SK-N-SH (cell line): ENCODE results near the gene LMNB1. TPM values are rescaled to one million over a fixed set of nuclear protein-coding genes. Genes with fewer than 3 reads are reported as not detected.

Experiments used
- CTCF ChIA-PET: fragments of 300-600, 350-600 bp; formaldehyde crosslinking; extraction: SDS; loops from one replicate; lab custom pipeline; 2021; lab: Yijun Ruan, JAX
- POLR2A ChIA-PET: fragments of 350-600 bp; sonication (Branson Sonifier 250); formaldehyde crosslinking; extraction: SDS; loops from one replicate; lab custom pipeline; 2020; ENCODE audit warnings: antibody characterized with exemption, inconsistent platforms; lab: Yijun Ruan, JAX
- DNase-seq: peaks from one replicate; pipeline ENCODE4 v3.0.0; 2012
- H2AFZ ChIP-seq: fragments of 200-600 bp; sonication (generic); 2 replicates; pipeline ENCODE4 v1.8.1; 2016; ENCODE audit warnings: antibody characterized with exemption, mild to moderate bottlenecking, low read depth
- H3F3A ChIP-seq: fragments of 200-600 bp; sonication (generic); replicated peaks from 2 replicates; pipeline ENCODE3; 2016; ENCODE audit warnings: antibody characterized with exemption, mild to moderate bottlenecking; ENCODE audit not compliant: insufficient read depth
- H3K27ac ChIP-seq, 2 experiments: fragments of 200-500 bp in 1 of 2; fragments of 200-600 bp in 1 of 2; sonication (Bioruptor generic) in 1 of 2; sonication (generic), shearing (Covaris generic) in 1 of 2; 2 replicates each; pipeline versions ENCODE4 v1.5.1 to v1.6.1; 2014 to 2016; ENCODE audit warnings: low read depth in 2 of 2, inconsistent platforms in 1 of 2, low read length in 1 of 2, mild to moderate bottlenecking in 1 of 2, mixed read lengths in 1 of 2
- H3K27me3 ChIP-seq: fragments of 200-600 bp; sonication (generic), shearing (Covaris generic); 2 replicates; pipeline ENCODE4 v1.6.1; 2016; ENCODE audit warnings: mixed run types; ENCODE audit not compliant: insufficient read depth
- H3K36me3 ChIP-seq, 2 experiments: fragments of 200-500 bp in 1 of 2; fragments of 200-600 bp in 1 of 2; sonication (Bioruptor generic) in 1 of 2; sonication (generic) in 1 of 2; replicated peaks in 1 of 2; 2 replicates each; pipeline versions ENCODE3 to v1.5.1; 2014 to 2016; ENCODE audit warnings: low read length in 1 of 2, mild to moderate bottlenecking in 1 of 2; ENCODE audit not compliant: insufficient read depth in 2 of 2, control insufficient read depth in 1 of 2
- H3K4me1 ChIP-seq, 2 experiments: fragments of 200-500 bp in 1 of 2; fragments of 200-600 bp in 1 of 2; sonication (Bioruptor generic) in 1 of 2; sonication (generic), shearing (Covaris generic) in 1 of 2; 2 replicates each; pipeline versions ENCODE4 v1.5.1 to v1.6.1; 2014 to 2016; ENCODE audit warnings: low read depth in 1 of 2, low read length in 1 of 2, mixed run types in 1 of 2; ENCODE audit not compliant: insufficient read depth in 2 of 2, control insufficient read depth in 1 of 2
- H3K4me2 ChIP-seq: fragments of 200-600 bp; sonication (generic), shearing (Covaris generic); 2 replicates; pipeline ENCODE4 v1.6.1; 2017; ENCODE audit warnings: mixed run types
- H3K4me3 ChIP-seq, 2 experiments: fragments of 200-500 bp in 1 of 2; fragments of 200-600 bp in 1 of 2; sonication (Bioruptor generic) in 1 of 2; sonication (generic), shearing (Covaris generic) in 1 of 2; 2 replicates each; pipeline versions ENCODE4 v1.5.1 to v1.8.1; 2014 to 2016; ENCODE audit warnings: low read depth in 2 of 2, inconsistent platforms in 1 of 2, low read length in 1 of 2, mild to moderate bottlenecking in 1 of 2, mixed read lengths in 1 of 2, moderate library complexity in 1 of 2
- H3K79me2 ChIP-seq: fragments of 200-600 bp; sonication (generic); 2 replicates; pipeline ENCODE4 v1.8.1; 2017; ENCODE audit warnings: mild to moderate bottlenecking; ENCODE audit not compliant: insufficient read depth
- H3K9ac ChIP-seq: fragments of 200-600 bp; sonication (generic); 2 replicates; pipeline ENCODE4 v1.6.1; 2017; ENCODE audit warnings: mixed run types
- H3K9me2 ChIP-seq: fragments of 200-600 bp; sonication (generic); 2 replicates; pipeline ENCODE4 v1.6.1; 2017; ENCODE audit warnings: mixed run types
- H3K9me3 ChIP-seq: fragments of 200-600 bp; sonication (generic); 2 replicates; pipeline ENCODE4 v1.6.1; 2017; ENCODE audit warnings: mixed run types, mild to moderate bottlenecking, moderate library complexity
- H4K20me1 ChIP-seq: fragments of 200-600 bp; sonication (generic); 2 replicates; pipeline ENCODE4 v1.6.1; 2017; ENCODE audit warnings: mild to moderate bottlenecking, mixed run types; ENCODE audit not compliant: insufficient read depth
- FOXJ3 ChIP-seq: sonication (generic); formaldehyde crosslinking; IDR thresholded peaks from 2 replicates; pipeline ENCODE4 v1.5.1; 2020; ENCODE audit warnings: mild to moderate bottlenecking, missing genetic modification reagents
- GABPA ChIP-seq: IDR thresholded peaks from 2 replicates; pipeline ENCODE4 v1.4.0; 2012; ENCODE audit warnings: low read depth, mild to moderate bottlenecking
- NFIC ChIP-seq: IDR thresholded peaks from 2 replicates; pipeline ENCODE4 v1.4.0; 2012; ENCODE audit warnings: borderline replicate concordance
- POLR2AphosphoS5 ChIP-seq: IDR thresholded peaks from 2 replicates; pipeline ENCODE4 v1.6.1; 2012; ENCODE audit warnings: low read depth, low read length
- RCOR1 ChIP-seq: fragments of 150-350 bp; IDR thresholded peaks from 2 replicates; pipeline ENCODE4 v1.6.1; 2017; ENCODE audit warnings: antibody characterized with exemption, low read length
- SMC3 ChIP-seq: IDR thresholded peaks from 2 replicates; pipeline ENCODE4 v1.6.1; 2012; ENCODE audit warnings: low read depth, low read length, improper control_type of control experiment
- TAF1 ChIP-seq: IDR thresholded peaks from 2 replicates; pipeline ENCODE4 v1.6.1; 2012; ENCODE audit warnings: low read depth, mild to moderate bottlenecking, low read length, moderate library complexity, borderline replicate concordance
- TCF12 ChIP-seq: IDR thresholded peaks from 2 replicates; pipeline ENCODE4 v1.4.0; 2012
- TEAD4 ChIP-seq: IDR thresholded peaks from 2 replicates; pipeline ENCODE4 v1.4.0; 2012; ENCODE audit warnings: mild to moderate bottlenecking, borderline replicate concordance; ENCODE audit not compliant: insufficient read depth
- USF2 ChIP-seq: fragments of 150-350 bp; IDR thresholded peaks from 2 replicates; pipeline ENCODE4 v1.6.1; 2017; ENCODE audit warnings: antibody characterized with exemption, low read length, low read depth, borderline replicate concordance
- WGBS: methylation state at CpG from one replicate; pipeline ENCODE4 v1.1.6; 2017; ENCODE audit warnings: low lambda C conversion rate; 5-methylcytosine and 5-hydroxymethylcytosine counted together
- polyA plus RNA-seq, 3 experiments: library from polyadenylated mRNA; depleted of rRNA; stranded (reverse); fragments of >200 nt; gene quantifications; 2 replicates each; pipeline ENCODE4 v1.2.3, GENCODE V29; 2012

LMNB1 gene
- polyA plus RNA-seq, 1 of the 3 experiments (the other 2 are of a cell fraction), result 34.9 TPM

GRCh38 chr5:126871441-126871840, 94.5 kb downstream of the LMNB1 start:
- Histone ChIP-seq H3K4me2 (no peak overlapping the region), H3K27ac (no peak overlapping the region), H3K9me3 (no peaks in the 10 kb centered on the region), H4K20me1 (no peaks in the 10 kb centered on the region), H3K36me3 (peaks cover 3 to 8% of the 10 kb centered on the region in 2 experiments), H3K27me3 (no peaks in the 10 kb centered on the region), H3K9me2 (no peaks in the 10 kb centered on the region), H3F3A (no peaks in the 10 kb centered on the region), H3K9ac (no peak overlapping the region), H2AFZ (no peak overlapping the region)
- DNase-seq, result no peak
- POLR2A ChIA-PET, result no interaction called here
- TF ChIP-seq NFIC (no peak), TCF12 (no peak), FOXJ3 (CRISPR knock-in tag) (no peak), TEAD4 (no peak), POLR2AphosphoS5 (no peak), TAF1 (no peak), SMC3 (no peak), GABPA (no peak), RCOR1 (no peak), USF2 (no peak)
- TF ChIP-seq, all 33 proteins: peak for 0
- Histone ChIP-seq H3K79me2 (no peaks in the 10 kb centered on the region), H3K4me1 (peaks cover 0 to 13% of the 10 kb centered on the region in 2 experiments; a peak in 1 of 4 replicates), H3K4me3 (no peak overlapping the region)
- 95% methylated on average over 6 of the region's 6 CpGs for WGBS
- CTCF ChIA-PET, result no interaction called here

GRCh38 chr5:126872561-126873354, 95.8 kb downstream of the LMNB1 start:
- no peak for TF ChIP-seq TCF12
- TF ChIP-seq, all 33 proteins: peak for 0
- H4K20me1 ChIP-seq, result no peaks in the 10 kb centered on the region
- H3K36me3 ChIP-seq, result peaks cover 3 to 8% of the 10 kb centered on the region in 2 experiments
- 95% methylated on average over 11 of the region's 11 CpGs for WGBS
- no peaks in the 10 kb centered on the region for H3K9me2 ChIP-seq
- H3K4me2 ChIP-seq, result no peak overlapping the region
- peaks cover 0 to 13% of the 10 kb centered on the region in 2 experiments; a peak in 1 of 4 replicates for H3K4me1 ChIP-seq
- CTCF ChIA-PET, result interaction anchor here (1.3 kb wide), 1 partner anchor 9 kb away, joined by 3 read pairs; no protein-coding TSS in a partner anchor
- no peak overlapping the region for H3K27ac ChIP-seq
- H3F3A ChIP-seq, result no peaks in the 10 kb centered on the region
- no peaks in the 10 kb centered on the region for H3K27me3 ChIP-seq
- no peaks in the 10 kb centered on the region for H3K9me3 ChIP-seq
- no peak overlapping the region for H3K4me3 ChIP-seq
- H2AFZ ChIP-seq, result no peak overlapping the region
- POLR2A ChIA-PET, result no interaction called here
- no peaks in the 10 kb centered on the region for H3K79me2 ChIP-seq
- no peak overlapping the region for H3K9ac ChIP-seq
- DNase-seq, result no peak
